Stimulated activated naive CD8-positive, alpha-beta T cell treated with anti-CD3 and anti-CD28 coated beads, Interleukin-15, Interleukin-2, amounts not matched to agents 100 U/mL and 50 U/mL, for 24 hours (primary cell): ENCODE measurements around the gene PRPSAP1.
"Not testable (repeated sequence)": the region's sequence is repeated elsewhere in the genome, so short reads cannot be mapped to it uniquely, and the experiment has no call there.

Source experiments
- ATAC-seq: fragments of 150-1000 bp; cut with Tn5 transposase; one replicate; pipeline ENCODE4 v1.10.0; 2021
- DNase-seq: peaks from one replicate; pipeline ENCODE4 v3.0.0; 2021

PRPSAP1 gene

GRCh38 chr17:76359776-76360175 is 6.1 kb upstream of the PRPSAP1 start:
- ATAC-seq, DNase-seq: not testable (repeated sequence)

GRCh38 chr17:76359375-76359774 is 5.7 kb upstream of the PRPSAP1 start:
- DNase-seq (no peak), ATAC-seq (no peak)

- DNase-seq (no peak), ATAC-seq (no peak)
Measured at GRCh38 chr17:76357597-76358158, 4.0 kb upstream of the PRPSAP1 start.

- no peak for ATAC-seq
- no peak for DNase-seq
Measured at GRCh38 chr17:76356803-76357456, 3.2 kb upstream of the PRPSAP1 start.

GRCh38 chr17:76354747-76355310 is 1.1 kb upstream of the PRPSAP1 start:
- no peak for DNase-seq
- no peak for ATAC-seq

- DNase-seq (no peak), ATAC-seq (no peak)
Measured at GRCh38 chr17:76354317-76354729, 607 bp upstream of the PRPSAP1 start.

- ATAC-seq (no peak), DNase-seq (peak; percentile 36)
Measured at GRCh38 chr17:76353004-76353598, 615 bp downstream of the PRPSAP1 start.

GRCh38 chr17:76351526-76352071 is 2.1 kb downstream of the PRPSAP1 start:
- DNase-seq, result no peak
- ATAC-seq, result no peak

- DNase-seq (no peak), ATAC-seq (no peak)
Measured at GRCh38 chr17:76350463-76350862, 3.3 kb downstream of the PRPSAP1 start.

GRCh38 chr17:76346936-76347335 is 6.8 kb downstream of the PRPSAP1 start:
- not testable (repeated sequence) for DNase-seq, ATAC-seq

- no peak for ATAC-seq
- DNase-seq, result no peak
Measured at GRCh38 chr17:76345377-76345974, 8.2 kb downstream of the PRPSAP1 start.

- no peak for ATAC-seq
Measured at GRCh38 chr17:76343106-76343505, 10.6 kb downstream of the PRPSAP1 start.

GRCh38 chr17:76341301-76341700 is 12.4 kb downstream of the PRPSAP1 start:
- DNase-seq (no peak), ATAC-seq (no peak)

More at GRCh38 chr17:76343106-76343505, 10.6 kb downstream of the PRPSAP1 start:
- no peak for DNase-seq

- DNase-seq (no peak), ATAC-seq (no peak)
Measured at GRCh38 chr17:76337413-76337777, 16.3 kb downstream of the PRPSAP1 start.

- DNase-seq, result no peak
Measured at GRCh38 chr17:76336756-76337412, 16.8 kb downstream of the PRPSAP1 start.

GRCh38 chr17:76335716-76336381 is 17.9 kb downstream of the PRPSAP1 start:
- ATAC-seq, result no peak
- no peak for DNase-seq

More at GRCh38 chr17:76336756-76337412, 16.8 kb downstream of the PRPSAP1 start:
- ATAC-seq, result no peak

- no peak for ATAC-seq
- no peak for DNase-seq
Measured at GRCh38 chr17:76333673-76334505, 19.8 kb downstream of the PRPSAP1 start.

GRCh38 chr17:76331083-76331482 is 22.6 kb downstream of the PRPSAP1 start:
- DNase-seq, result no peak
- ATAC-seq, result no peak

GRCh38 chr17:76329664-76330063 is 24.1 kb downstream of the PRPSAP1 start:
- DNase-seq (no peak), ATAC-seq (no peak)

- ATAC-seq, result no peak
- no peak for DNase-seq
Measured at GRCh38 chr17:76327696-76328095, 26.0 kb downstream of the PRPSAP1 start.

GRCh38 chr17:76326306-76326705 is 27.4 kb downstream of the PRPSAP1 start:
- ATAC-seq, result no peak
- DNase-seq, result no peak
